Fibroblast of skin of left quadriceps (primary cell): ENCODE measurements around the gene CPNE6.

Experiments used
- DNase-seq, 2 experiments: peaks; one replicate each; pipeline ENCODE4 v3.0.0-alpha.2; 2013; ENCODE audit warnings: low read depth in 2 of 2

Gene CPNE6

DNA sequence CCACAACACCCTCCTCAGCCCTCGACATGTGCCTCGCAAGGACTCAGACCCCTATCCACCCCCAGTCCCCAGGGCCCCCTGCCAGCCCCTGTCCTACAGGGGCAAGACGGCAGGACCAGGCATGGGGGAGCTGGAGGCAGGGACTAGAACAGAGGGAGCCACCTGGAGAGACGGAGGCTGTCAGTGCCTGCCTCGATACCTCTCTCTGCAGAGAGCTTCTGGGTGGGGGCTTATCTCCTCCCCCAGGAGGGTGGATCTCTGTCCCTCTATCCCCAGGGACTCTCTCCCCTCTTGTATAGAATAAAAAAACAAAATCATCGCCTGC lies 2.0 kb upstream of the CPNE6 start:
- no peak for DNase-seq

DNA sequence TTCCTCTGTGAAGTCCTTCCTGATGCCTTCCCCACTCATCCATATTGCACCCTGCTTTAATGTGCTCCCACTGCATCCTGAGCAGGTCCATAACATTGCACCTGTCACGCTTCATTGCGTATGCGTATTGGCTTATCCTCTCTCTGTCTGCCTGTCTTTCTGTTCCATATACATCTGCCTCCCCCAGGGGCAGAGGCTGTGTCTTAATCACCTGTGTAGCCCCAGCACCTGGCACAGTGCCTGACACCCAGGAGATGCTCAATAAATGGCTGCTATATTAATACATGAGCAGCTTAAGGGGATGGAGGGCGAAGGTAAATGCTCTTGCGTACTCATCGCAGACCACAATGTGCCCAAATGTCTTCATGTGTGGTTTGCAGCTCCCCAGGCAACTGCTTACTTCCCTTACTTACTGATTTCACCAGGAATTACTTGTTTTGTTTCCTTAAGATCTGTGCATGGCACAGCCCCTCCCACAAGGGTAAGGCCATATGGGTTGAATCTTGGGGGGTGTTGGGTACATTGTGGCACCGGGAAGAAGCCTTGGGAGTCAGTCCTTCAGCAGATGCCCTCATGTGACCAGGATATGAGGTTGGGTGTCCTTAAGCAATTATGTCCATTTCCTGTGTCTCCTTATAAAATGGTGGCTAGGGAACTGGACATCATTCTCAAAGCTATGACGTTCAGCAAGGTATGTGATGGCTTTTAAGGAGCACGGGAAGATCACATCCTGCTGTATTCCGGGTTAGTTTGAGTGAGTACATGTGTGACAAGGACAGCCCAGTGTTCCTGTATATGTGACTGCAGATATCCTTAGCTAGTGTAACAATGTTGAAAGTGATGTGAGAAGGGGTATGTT lies 848 bp upstream of the CPNE6 start:
- DNase-seq: no peak

DNA sequence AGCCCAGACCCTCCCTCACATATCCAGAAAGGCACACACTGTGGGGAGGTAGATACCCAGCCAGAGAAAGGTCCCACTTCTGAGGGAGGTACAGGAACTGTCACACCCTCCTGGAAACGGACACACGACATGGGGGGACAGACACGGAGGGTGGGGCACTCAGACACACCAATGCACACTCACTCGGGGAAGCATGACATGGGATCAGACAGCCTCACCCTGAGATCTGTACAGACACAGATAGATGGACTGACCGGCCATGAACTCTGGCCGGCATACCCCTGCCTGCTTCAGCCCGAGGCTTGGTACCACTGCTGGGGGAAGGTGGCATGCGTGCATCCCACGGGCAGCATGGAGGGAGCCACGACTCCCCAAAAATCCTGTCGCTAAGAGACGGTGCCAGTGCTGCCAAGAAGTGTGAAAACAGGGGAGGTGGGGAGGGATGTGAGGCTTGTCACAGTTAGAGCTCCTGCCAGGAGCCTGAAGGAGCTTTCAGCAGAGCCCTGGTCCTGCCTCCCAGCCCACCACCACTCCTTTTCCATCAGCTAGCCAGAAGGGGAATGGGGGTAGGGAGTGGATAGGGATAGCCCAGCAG lies 571 bp downstream of the CPNE6 start:
- DNase-seq: no peak

DNA sequence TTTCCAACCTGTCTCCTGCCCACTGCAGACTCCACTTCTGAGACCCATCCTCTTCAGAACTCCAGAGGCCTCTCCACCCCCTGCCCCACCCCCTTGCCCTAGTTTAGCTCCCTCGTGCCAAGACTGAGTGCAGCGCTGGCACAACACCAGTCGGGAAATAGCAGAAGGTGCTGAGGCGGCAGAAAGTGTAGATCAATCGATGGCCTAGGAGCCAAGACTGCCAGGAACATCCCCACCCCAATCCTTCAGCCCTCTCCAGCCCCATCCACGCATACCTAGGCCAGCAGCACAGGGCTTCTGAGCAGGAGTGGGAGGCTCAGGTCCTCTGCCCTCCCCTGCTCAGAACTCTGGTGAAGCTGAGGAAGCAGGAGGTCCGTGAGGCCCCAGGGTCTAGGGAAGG lies 1.1 kb downstream of the CPNE6 start:
- no peak for DNase-seq

DNA sequence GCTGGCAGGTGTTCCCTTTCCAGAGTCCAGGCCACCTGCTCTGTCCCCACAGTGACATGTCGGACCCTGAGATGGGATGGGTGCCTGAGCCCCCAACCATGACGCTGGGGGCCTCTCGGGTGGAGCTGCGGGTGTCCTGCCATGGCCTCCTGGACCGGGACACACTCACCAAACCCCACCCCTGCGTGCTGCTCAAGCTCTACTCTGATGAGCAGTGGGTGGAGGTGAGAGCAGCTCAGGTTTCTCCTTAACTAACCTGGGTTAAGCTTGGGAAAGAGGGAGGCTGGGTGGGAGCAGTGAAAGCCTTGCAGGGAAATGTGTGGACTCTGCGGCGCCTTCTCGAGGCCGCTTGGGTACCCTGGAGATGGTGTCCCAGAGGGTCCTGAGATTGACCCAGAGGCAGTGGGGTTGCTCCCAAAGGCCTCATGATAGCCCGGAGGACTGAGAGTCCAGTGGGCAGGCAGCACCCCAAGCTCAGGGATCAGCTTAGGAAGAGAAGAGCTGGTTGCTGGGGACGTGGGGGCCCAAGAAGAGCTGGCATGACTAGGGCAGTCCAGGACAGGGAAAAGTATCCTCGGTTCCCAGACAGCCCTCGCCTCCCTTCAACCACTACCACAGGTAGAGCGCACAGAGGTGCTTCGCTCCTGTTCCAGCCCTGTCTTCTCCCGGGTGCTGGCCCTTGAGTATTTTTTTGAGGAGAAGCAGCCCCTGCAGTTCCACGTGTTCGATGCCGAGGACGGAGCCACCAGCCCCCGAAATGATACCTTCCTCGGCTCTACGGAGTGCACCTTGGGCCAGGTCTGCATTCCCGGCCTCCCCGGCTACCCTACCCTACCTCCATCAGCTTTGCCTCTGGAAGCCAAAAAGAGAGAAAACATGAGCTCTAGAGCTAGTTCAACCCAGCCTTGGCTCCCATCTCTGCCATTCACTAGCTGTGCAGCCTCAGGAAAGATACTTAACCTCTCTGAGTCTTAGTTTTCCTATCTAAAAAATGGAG lies 1.8 kb downstream of the CPNE6 start:
- DNase-seq: no peak

DNA sequence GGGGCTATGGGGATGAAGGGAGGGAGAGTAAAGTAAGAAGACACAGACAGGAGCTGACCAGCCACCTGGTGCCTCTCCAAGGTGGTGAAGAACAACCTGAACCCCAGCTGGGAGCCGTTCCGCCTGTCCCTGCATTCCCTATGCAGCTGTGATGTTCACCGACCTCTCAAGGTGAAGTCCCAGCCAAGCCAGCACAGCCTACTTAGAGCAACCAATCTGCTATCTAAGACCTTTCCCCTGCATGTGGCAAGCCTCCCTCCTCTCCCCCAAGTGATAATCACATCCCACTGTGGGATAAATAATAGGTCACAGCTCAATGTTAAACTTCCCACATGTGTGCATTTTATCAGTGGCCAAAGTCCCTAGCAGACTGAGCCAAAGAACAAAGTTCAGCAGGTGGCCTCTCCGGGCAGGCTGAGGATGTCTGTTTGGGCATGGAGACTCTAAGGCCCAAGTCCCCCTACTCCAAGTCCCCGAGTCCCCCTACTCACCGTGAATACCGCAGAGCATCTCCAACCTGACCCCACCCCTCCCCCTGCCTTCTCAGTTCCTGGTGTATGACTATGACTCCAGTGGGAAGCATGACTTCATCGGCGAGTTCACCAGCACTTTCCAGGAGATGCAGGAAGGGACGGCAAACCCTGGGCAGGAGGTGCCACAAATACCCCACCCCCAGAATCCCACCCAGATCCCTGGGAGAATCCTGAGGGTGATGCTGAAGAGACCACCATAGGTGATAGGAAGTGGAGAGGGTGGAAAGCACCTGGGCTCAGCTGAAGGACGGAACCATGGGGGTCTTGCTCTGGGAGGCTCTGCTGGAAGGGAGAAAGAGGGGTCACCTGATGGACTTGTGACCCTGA lies 3.5 kb downstream of the CPNE6 start:
- no peak for DNase-seq

DNA sequence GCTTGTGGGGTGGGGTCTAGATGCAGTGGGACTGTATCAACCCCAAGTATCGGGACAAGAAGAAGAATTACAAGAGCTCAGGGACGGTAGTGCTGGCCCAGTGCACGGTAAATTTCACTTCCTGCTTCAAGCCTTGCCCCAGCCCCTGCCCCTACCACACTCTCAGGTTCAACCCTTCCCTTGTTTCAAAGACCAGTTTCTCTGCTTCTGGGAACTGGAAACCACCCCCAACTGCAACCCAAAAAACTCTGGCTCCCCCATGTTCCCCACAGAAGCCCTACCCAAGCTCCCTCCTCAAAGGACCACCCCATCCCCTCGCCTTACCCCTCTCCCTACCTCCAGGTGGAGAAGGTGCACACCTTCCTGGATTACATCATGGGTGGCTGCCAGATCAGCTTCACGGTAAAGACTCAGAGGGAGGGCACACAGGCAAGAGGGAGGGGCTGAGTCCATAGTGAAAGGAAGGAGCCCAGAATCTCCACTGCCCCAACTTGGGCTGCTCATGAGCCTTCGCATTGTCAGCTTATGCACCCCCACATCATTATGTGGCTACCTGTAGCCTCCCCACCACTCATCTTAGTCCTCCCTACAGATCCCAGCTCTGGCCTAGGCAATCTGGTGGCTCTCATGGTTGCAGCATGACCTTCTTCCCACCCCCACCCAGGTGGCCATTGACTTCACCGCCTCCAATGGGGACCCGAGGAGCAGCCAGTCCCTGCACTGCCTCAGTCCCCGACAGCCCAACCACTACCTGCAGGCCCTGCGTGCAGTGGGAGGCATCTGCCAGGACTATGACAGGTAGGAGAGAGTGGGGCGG lies 4.3 kb downstream of the CPNE6 start:
- DNase-seq: no peak

DNA sequence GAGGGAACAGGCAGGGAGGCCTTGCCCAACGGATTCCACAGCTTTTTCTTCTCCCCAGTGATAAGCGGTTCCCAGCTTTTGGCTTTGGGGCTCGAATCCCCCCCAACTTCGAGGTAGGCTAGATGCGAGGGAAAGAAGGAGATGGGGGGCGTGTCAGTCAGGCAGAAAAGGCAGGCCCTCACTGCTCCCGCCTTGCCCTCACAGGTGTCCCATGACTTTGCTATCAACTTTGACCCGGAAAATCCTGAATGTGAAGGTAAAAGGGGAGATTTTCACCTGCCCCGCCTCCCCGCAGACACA lies 4.9 kb downstream of the CPNE6 start:
- no peak for DNase-seq

DNA sequence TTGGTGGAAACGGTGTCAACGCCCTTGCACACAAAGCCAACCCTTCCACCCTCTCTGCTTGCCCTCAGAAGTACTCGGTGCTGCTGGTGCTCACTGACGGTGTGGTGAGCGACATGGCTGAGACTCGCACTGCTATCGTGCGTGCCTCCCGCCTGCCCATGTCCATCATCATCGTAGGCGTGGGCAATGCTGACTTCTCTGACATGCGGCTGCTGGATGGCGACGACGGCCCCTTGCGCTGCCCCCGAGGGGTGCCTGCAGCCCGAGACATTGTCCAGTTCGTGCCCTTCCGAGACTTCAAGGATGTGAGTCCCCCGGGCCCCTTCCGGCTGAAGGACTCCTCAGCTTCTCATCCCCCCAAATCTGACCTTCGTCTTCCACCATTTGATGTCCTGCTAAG lies 5.7 kb downstream of the CPNE6 start:
- DNase-seq: no peak

DNA sequence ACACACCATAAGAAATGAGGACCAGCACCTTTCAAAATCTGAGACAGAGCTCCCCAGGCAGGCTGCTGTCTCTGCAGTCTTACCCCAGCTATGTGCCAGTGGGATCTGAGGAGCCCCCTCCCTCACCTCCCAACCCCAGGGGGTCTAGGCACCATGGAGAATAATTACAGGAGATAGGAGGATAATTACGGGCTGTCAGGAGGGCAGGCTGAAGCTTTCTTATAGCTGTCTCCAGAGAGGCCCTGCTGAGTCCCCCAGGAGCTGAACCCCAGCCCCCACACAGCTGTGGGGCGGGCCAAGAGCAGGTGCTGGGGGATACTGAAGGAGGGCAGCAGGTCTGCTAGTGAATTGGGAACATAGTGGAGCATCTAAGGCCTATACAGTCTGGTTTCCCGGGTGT lies 6.8 kb downstream of the CPNE6 start:
- no peak for DNase-seq

DNA sequence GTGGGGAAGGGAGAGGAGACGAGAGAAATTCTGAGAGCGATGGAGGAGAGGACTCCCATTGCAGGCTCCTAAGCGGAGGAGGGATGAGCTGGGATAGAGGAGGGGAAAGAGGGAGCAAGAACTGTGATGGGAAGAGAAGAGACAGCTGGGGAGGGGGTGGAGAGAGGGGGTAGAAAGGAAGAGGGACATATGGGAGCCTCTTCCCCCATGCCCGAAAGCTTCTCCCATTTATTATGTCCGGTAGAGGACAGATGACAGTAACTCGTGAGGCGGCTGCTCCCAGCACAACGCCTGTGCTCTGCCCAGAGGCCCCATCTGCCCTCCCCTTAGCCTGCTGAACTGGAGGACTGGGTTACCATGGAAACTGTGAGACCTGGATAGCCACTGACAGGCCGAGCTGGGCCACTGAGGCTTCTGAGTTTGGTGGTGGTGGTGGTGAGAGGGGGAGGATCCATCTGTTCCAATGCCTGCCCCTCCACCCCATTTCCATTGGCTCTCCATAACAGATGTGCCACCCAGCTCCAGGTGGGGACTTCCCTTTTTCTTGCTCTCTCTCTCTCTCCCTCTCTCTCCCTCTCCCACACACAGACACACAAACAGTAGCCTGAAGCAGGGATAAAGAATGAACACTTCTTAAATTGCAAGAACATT lies 8.3 kb downstream of the CPNE6 start:
- no peak for DNase-seq

DNA sequence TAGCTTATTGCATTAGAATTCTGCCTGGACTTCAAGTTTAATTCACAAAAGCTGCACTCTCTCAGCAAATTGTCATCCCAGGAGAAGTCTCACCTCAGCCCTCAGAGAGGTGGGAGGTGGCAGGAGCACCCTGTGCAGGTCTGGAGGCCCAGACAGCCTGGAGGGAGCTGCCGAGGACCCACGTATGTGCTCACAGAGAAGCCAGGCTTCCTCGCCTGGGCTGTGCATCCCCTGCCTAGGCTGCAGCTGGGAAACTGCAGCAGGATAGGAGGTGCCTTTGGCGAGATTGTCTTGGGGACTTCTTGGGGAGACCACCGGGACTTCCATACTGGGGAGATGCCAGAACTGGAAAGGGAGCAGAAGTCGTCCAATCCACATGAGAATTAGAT lies 8.8 kb downstream of the CPNE6 start:
- no peak for DNase-seq

DNA sequence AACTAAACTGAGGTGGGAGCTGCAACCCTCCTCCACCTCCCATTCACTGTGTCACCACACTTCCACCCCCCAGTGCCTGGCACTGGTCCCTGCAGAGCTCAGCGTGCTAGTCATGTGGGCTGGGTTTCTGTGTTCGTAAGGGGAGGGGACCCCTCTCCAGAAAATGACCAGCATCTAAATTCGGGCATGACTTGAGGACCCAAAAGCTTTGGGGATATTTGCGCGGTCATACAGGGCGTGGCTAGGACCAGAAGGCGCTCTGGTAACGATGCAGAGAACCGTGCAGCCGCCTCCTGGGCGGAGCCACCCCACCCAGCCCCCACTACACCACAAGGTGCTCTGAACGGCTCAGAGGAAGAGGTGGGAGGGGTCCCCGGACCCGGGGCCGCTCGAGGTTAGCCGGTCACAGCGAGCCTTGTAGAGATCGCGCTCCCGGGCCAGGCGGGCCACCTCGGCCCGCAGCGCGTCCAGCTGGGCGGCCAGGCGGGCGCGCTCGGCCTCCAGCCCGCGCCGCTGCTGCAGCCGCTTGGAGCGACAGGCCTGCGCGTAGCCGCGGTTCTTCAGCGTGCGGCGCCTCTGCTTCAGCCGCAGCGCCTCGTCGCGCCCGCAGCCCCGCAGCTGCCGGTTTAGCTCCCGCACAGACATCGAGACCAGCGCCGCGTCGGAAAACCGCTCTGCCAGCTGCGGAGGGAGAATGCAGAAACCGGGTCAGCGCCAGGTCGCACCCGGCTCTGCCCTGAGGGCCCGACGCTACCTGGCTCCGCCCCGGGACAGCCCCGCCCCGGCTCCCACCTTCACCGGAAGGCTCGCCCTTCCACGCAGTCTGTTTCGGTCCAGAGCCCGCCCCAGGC lies 9.8 kb downstream of the CPNE6 start:
- no peak for DNase-seq

DNA sequence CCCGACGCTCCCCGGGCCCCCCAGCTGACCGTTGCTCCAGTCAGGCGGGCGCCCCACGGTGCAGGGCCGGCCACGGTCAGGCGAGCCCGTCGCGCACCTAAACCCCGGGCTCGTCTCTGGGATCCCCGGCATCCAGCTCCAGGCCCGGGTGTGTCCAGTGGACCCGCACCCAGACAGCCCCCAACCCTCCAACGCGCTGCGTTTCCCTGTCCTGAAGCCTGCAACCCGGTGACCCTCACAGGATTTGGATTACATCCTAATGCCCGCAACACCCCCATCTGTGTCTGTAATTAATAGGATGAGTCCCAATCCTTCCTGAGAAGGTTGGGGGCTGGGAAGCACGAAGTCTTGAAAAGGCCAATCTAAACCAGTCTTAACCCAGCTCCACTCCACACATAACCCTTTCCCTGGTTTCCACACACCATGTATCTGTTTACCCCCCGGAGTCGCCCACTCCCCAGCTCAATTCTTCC lies 10.4 kb downstream of the CPNE6 start:
- no peak for DNase-seq

DNA sequence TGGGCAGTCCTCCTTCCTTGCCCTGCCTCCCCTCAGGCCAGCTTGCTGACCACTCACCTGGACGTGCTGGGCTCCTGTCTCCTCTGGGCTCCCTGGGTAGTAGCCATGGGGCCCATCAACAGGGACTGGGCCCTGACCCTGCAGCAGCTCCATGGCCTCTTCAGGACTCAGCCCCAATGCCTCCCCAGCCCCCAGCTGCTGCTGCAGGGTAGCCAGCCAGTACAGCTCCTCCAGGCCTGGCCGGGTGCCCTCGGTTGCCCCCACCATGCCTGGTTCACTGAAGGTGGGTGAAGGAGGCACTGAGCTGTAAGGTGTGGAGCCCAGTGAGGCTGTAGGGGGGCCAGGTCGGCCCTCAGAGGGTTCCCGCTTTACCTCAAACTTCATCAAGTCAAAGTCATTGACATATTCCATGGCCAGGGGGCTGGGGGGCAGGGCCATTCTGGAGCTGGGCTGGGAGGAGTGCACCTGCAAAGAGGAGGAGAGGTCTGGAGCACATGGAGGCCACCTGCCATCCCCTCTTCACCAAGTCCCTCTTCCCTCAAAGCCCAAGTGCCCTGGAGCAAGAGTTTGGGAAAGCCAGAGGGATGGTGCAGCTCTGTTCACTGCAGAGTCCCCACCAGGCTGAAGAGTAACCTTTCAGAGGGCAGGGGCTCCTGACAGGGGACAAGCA lies 11.2 kb downstream of the CPNE6 start:
- no peak for DNase-seq

DNA sequence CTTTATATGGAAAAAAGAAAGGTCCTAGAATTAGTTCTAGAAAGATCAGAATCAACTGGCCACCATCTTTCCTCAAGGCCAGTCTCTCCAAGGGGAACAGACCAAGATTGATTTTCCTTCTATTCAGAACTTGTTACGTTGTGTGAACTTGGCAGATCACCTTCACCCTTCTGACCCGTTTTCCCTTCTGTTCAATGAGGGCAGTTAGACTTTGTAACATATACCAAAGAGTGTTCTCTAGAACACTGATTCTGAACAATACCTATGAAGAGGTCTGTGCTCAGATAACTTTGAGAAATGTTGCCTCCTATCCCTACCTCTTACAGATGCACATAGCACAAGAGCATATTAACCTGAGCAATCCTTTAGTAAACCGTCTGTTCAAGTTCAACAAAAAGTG lies 12.1 kb downstream of the CPNE6 start:
- no peak for DNase-seq

DNA sequence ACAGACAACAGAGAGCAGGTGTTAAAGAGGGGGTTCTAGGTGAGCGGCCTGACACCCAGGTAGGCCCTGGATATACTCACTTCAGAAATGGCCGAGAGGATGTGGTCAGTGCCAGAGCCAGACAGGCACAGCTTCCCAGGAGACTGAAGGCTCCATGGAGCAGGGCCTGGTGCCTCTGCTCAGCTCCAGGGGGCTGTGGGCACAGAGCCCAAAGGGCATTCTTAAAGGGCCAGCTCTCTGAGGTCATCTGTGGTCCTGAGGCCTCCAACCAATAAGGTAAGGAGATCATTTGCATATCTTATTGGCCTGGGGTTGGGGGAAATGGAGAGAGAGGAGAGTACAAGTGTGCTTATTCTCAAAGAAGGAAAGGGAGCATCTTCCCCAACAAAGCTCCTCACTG lies 13.1 kb downstream of the CPNE6 start:
- DNase-seq: no peak

DNA sequence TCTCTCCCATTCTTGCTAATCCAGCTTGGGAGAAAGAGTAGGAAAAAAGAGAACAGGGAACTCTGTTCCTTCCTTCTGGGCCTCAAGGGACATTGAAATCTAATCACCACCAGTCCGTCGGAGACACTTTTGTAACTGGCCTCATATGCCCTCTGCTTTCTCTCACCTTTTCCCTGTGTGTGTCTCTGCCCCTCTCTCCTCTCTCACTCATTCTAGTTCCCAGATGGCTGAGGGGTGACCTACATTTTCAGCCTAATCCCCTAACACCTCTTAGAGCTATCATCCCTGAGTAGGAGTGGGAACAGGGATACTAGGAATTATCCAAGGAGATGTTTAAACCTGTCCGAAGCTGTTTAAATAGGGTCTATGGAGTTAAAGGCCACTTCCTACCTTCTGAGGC lies 13.9 kb downstream of the CPNE6 start:
- no peak for DNase-seq
